PC-3 (cell line): Measurements from ENCODE around the gene BANK1.

ENCODE experiments used
- EZH2 ChIP-seq: fragments of 300-600 bp; sonication (generic); IDR thresholded peaks from one replicate; pipeline ENCODE4 v1.6.1; 2017; ENCODE audit warnings: antibody characterized with exemption, mild to moderate bottlenecking, low read length; ENCODE audit not compliant: unreplicated experiment
- EZH2phosphoT487 ChIP-seq: fragments of 300-600 bp; sonication (generic); IDR thresholded peaks from 2 replicates; pipeline ENCODE4 v1.6.1; 2018; ENCODE audit warnings: mild to moderate bottlenecking, antibody characterized with exemption, low read length, borderline replicate concordance
- TF ChIP-seq, protein P1 (sequence below): fragments of 300-600 bp; sonication (generic); conservative IDR thresholded peaks from 2 replicates; pipeline ENCODE4 v1.5.1; 2017; ENCODE audit warnings: antibody characterized with exemption, low read depth, mild to moderate bottlenecking, low read length

DNA sequence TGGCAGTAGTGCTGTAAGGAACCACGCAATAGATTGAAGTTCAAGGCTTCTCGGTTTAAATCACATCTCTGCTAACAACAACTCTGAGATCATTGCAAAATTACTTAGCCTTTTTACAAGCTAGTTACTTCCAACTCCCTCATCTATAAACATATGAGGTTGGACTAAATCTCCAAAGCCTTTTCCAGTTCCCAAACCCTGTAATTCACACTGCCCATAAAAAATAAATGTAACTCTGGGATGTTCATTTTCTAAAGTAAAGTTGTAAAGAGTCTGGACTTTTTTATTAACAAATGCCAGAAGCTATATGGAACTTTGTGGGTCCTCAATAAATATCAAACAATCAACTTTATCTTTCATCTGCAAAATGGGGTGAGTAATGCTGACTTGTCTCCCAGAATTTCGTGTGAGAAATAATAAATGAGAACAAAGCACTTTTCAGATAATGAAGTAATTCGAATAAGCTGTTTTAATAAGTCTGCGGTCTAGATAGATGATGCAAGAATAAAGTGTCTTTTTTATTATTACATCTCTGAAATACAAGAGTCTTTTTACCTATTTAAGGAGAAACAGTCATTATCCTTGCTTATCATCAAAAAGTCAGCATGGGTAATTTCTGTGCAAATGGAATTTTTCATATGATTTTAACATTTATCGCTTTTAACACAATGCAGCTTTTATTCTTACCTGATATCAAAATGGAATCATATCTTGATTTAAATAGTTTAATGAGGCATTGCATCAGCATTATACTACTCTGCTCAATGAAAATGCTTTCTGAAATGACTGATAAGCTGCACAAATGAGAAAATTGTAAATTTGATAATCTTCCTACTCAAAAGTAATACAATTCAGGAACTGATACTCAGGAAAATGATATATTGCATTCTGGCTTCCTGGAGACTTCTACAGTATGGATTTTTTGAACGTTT is 252.6 kb downstream of the BANK1 start:
- TF ChIP-seq, protein P1, sequence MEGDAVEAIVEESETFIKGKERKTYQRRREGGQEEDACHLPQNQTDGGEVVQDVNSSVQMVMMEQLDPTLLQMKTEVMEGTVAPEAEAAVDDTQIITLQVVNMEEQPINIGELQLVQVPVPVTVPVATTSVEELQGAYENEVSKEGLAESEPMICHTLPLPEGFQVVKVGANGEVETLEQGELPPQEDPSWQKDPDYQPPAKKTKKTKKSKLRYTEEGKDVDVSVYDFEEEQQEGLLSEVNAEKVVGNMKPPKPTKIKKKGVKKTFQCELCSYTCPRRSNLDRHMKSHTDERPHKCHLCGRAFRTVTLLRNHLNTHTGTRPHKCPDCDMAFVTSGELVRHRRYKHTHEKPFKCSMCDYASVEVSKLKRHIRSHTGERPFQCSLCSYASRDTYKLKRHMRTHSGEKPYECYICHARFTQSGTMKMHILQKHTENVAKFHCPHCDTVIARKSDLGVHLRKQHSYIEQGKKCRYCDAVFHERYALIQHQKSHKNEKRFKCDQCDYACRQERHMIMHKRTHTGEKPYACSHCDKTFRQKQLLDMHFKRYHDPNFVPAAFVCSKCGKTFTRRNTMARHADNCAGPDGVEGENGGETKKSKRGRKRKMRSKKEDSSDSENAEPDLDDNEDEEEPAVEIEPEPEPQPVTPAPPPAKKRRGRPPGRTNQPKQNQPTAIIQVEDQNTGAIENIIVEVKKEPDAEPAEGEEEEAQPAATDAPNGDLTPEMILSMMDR = no peak
- TF ChIP-seq EZH2phosphoT487 (no peak), EZH2 (no peak)
